Gastroesophageal sphincter (tissue), 4 donors: ENCODE data around the gene PLEKHA1. TPM values are rescaled to one million over a fixed set of nuclear protein-coding genes. Genes with fewer than 3 reads are reported as not detected.

Source experiments
- ATAC-seq: fragments of 150-250 bp; one replicate; pipeline ENCODE4 v1.9.1; 2016; ENCODE audit warnings: mild to moderate bottlenecking, moderate library complexity
- H3K27ac ChIP-seq, 4 donors: fragments of 200-600 bp; sonication (generic) in 3 of 4; 1 replicate in 3 of 4; 2 replicates in 1 of 4; pipeline ENCODE4 v1.5.1; 2016 to 2019
- H3K27me3 ChIP-seq: fragments of 200-600 bp; sonication (generic); one replicate; pipeline ENCODE4 v1.5.1; 2019
- H3K36me3 ChIP-seq, 2 donors: fragments of 200-600 bp; sonication (generic); one replicate each; pipeline ENCODE4 v1.5.1; 2019; ENCODE audit warnings: control low read depth in 1 of 2
- H3K4me1 ChIP-seq, 3 donors: fragments of 200-600 bp; sonication (generic); 1 replicate in 2 of 3; 2 replicates in 1 of 3; pipeline ENCODE4 v1.5.1; 2016 to 2019; ENCODE audit warnings: control low read depth in 2 of 3
- H3K4me3 ChIP-seq, 2 donors: fragments of 200-600 bp; sonication (generic); one replicate each; pipeline ENCODE4 v1.5.1; 2019; ENCODE audit warnings: mild to moderate bottlenecking in 1 of 2, moderate library complexity in 1 of 2
- H3K9me3 ChIP-seq, 3 donors: fragments of 200-600 bp; sonication (generic); one replicate each; pipeline ENCODE4 v1.5.1; 2017 to 2019; ENCODE audit warnings: control low read depth in 2 of 3
- EP300 ChIP-seq: sonication (generic); formaldehyde crosslinking; IDR thresholded peaks from one replicate; pipeline ENCODE4 v1.6.1; 2017; ENCODE audit warnings: antibody characterized with exemption, mild to moderate bottlenecking
- POLR2A ChIP-seq, 2 donors: fragments of 450-650 bp; IDR thresholded peaks; one replicate each; pipeline ENCODE4 v1.6.1; 2017; ENCODE audit warnings: antibody characterized with exemption in 2 of 2, mild to moderate bottlenecking in 2 of 2, moderate library complexity in 1 of 2
- POLR2AphosphoS5 ChIP-seq: sonication (generic); formaldehyde crosslinking; IDR thresholded peaks from one replicate; pipeline ENCODE4 v1.6.1; 2017; ENCODE audit warnings: antibody characterized with exemption
- WGBS, 2 donors: methylation state at CpG; one replicate each; pipeline ENCODE4 v1.1.5; 2018; ENCODE audit warnings: low coverage in 1 of 2; 5-methylcytosine and 5-hydroxymethylcytosine counted together
- total RNA-seq, 4 donors: library from RNA; depleted of rRNA; stranded (reverse); fragments of >200 nt; gene quantifications; one replicate each; pipeline ENCODE4 v1.1.0, GENCODE V29; 2016
- TF ChIP-seq, protein P1 (sequence below), 4 experiments: fragments of 200-600 bp in 2 of 4; fragments of 450-650 bp in 2 of 4; sonication (generic) in 1 of 4; IDR thresholded peaks; one replicate each; pipeline ENCODE4 v1.5.1; 2017 to 2019; ENCODE audit warnings: antibody characterized with exemption in 4 of 4, mild to moderate bottlenecking in 2 of 4, moderate library complexity in 2 of 4

PLEKHA1 gene
- total RNA-seq, 4 donors from 2014 or later: 62.1 to 125 (median 93.8) TPM

DNA sequence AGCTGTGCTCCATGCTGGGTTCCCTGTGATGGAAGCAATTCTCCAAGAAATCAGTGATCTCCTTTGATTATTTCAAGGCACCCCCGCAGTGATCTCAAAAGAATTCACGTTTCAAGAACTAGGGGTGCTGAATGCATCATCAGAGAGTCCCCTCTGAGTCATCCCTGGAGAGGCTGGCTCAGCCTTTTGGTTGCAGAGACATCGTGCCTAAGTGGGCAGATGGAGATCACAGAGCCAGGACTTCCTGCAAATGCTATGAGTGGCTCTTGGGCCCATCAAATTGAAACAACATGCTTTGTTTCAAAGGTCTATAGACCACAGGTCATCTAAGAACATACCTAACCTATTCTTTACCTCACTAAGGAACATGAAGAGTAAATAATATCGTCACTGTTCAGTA is 41.5 kb upstream of the PLEKHA1 start:
- TF ChIP-seq POLR2A (IDR thresholded peaks at IDR 0.05): no peak
- Histone ChIP-seq H3K4me3 (no peak overlapping the region), H3K9me3 (no peaks in the 10 kb centered on the region), H3K27me3 (no peaks in the 10 kb centered on the region), H3K27ac (no peak overlapping the region), H3K4me1 (no peaks in the 10 kb centered on the region), H3K36me3 (no peaks in the 10 kb centered on the region)
- ATAC-seq: no peak
- 70 to 92% methylated on average over 2 of the region's 4 CpGs for WGBS, 2 donors

DNA sequence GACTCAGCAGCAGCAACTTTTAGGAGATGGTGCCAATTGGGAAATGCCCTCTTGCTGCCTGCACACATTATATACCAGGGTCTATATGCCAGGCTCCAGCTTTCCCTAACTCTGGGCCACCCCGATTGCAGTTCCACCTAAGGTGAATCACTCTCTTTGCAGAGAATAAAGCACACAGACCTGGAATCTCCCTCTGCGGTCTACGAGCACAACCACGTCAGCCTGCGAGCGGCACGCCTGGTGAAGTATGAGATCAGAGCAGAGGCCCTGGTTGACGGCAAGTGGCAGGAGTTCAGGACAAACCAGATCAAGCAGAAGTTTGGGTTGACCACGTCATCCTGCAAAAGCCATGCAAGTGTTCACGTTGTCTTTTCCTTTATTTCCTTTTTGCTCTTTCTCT is 38.2 kb upstream of the PLEKHA1 start:
- no peaks in the 10 kb centered on the region for H3K9me3 ChIP-seq
- no peaks in the 10 kb centered on the region for H3K27me3 ChIP-seq
- WGBS, 2 donors: 92 to 96% methylated on average over 7 to 9 of the region's 10 CpGs
- no peak overlapping the region for H3K27ac ChIP-seq
- TF ChIP-seq, protein P1, sequence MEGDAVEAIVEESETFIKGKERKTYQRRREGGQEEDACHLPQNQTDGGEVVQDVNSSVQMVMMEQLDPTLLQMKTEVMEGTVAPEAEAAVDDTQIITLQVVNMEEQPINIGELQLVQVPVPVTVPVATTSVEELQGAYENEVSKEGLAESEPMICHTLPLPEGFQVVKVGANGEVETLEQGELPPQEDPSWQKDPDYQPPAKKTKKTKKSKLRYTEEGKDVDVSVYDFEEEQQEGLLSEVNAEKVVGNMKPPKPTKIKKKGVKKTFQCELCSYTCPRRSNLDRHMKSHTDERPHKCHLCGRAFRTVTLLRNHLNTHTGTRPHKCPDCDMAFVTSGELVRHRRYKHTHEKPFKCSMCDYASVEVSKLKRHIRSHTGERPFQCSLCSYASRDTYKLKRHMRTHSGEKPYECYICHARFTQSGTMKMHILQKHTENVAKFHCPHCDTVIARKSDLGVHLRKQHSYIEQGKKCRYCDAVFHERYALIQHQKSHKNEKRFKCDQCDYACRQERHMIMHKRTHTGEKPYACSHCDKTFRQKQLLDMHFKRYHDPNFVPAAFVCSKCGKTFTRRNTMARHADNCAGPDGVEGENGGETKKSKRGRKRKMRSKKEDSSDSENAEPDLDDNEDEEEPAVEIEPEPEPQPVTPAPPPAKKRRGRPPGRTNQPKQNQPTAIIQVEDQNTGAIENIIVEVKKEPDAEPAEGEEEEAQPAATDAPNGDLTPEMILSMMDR (IDR thresholded peaks at IDR 0.05): no peak
- TF ChIP-seq POLR2A (IDR thresholded peaks at IDR 0.05): no peak
- no peak for TF ChIP-seq POLR2AphosphoS5
- TF ChIP-seq EP300: no peak
- H3K36me3 ChIP-seq: no peaks in the 10 kb centered on the region
- peaks cover 0 to 29% (median 5%) of the 10 kb centered on the region in 3 donors for H3K4me1 ChIP-seq
- H3K4me3 ChIP-seq: no peak overlapping the region
- ATAC-seq: no peak

DNA sequence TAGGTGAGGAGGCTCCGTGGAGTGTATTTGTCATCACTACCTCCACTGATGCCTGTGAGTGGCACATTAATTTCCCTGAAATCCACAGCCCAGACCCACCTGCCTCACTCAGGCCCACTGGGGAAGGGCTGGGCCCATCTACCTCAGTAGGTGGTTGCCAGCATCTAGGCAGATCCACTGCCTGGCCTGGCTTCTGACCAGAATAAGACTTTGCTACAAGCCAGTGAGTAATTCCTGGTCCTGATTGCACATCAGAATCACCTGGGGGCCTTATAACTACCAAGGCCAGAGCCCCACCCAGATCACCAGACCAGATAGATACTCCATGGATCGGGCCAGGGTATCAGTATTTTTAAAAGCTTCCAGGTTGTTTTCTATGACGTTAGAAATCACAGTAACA is 37.5 kb upstream of the PLEKHA1 start:
- no peak for ATAC-seq
- WGBS, 2 donors: 75 to 100% methylated on average over 3 of the region's 3 CpGs
- no peak overlapping the region for H3K27ac ChIP-seq
- H3K27me3 ChIP-seq: no peaks in the 10 kb centered on the region
- no peaks in the 10 kb centered on the region for H3K36me3 ChIP-seq
- no peak overlapping the region for H3K4me3 ChIP-seq
- peaks cover 0 to 36% (median 11%) of the 10 kb centered on the region in 3 donors for H3K4me1 ChIP-seq
- no peaks in the 10 kb centered on the region for H3K9me3 ChIP-seq
- TF ChIP-seq POLR2AphosphoS5 (no peak), EP300 (no peak), POLR2A (IDR thresholded peaks at IDR 0.05) (no peak)
- TF ChIP-seq, protein P1 (IDR thresholded peaks at IDR 0.05): no peak

DNA sequence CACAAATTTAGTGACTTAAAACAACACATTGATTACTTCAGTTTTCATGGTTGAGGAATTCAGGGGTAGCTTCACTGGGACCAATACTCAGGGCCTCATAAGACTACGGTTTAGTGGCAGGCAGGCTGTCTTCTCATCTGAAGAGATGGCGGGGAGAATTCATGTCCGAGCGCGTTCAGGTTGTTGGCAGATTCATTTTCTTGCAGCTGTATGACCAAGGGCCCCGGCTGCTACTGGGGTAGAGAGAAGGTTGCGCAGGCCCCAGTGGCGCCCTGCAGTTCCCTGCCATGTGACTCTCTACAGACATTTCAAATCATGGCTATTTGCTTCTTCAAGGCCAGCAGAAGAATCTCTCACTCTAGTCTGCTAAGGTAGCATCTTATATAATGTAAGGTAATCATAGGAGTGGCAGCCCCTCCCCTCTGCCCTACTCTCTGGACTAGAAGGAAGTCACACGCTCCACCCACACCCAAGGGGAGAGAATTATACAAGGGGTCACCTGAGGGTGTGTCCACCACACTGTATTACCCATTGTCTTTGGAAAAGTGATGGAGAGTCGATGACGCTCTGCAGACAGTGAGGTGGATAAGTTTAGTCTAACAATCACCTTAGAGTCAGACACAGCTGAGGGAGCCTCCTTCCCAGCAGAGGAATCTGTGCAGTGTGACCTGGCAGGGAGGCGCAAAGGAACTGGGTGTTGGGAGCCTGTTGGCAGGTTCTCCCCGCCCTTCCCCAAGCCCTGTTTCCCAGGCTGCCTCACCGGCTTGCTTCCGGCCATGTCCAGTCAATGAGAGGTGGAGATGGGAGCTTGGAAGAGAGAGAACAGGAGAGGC is 35.7 kb upstream of the PLEKHA1 start:
- Histone ChIP-seq H3K27me3 (no peaks in the 10 kb centered on the region), H3K4me3 (no peak overlapping the region), H3K9me3 (no peaks in the 10 kb centered on the region), H3K36me3 (no peaks in the 10 kb centered on the region), H3K27ac (peak overlapping the region in 3 of 4 donors; percentile 85 to 94 (median 86)), H3K4me1 (peaks cover 0 to 49% (median 14%) of the 10 kb centered on the region in 3 donors)
- no peak for ATAC-seq
- 59 to 88% methylated on average over 3 to 14 of the region's 15 CpGs for WGBS, 2 donors
- TF ChIP-seq, protein P1 (IDR thresholded peaks at IDR 0.05): no peak
- TF ChIP-seq EP300 (no peak), POLR2AphosphoS5 (no peak), POLR2A (IDR thresholded peaks at IDR 0.05) (no peak)

- Histone ChIP-seq H3K27me3 (no peaks in the 10 kb centered on the region), H3K9me3 (no peaks in the 10 kb centered on the region), H3K4me3 (no peak overlapping the region), H3K36me3 (no peaks in the 10 kb centered on the region), H3K4me1 (peaks cover 0 to 56% (median 14%) of the 10 kb centered on the region in 3 donors), H3K27ac (peak overlapping the region; percentile 53 to 94 (median 86))
- ATAC-seq: peak; percentile 82
- WGBS, 2 donors: 30 to 43% methylated on average over 6 to 11 of the region's 11 CpGs
- TF ChIP-seq POLR2AphosphoS5 (peak; percentile 76), EP300 (no peak), POLR2A (IDR thresholded peaks at IDR 0.05) (no peak)
- TF ChIP-seq, protein P1 (IDR thresholded peaks at IDR 0.05): no peak
Observed at GRCh38 chr10:122341141-122341810, 33.2 kb upstream of the PLEKHA1 start.
